ENCODE results near the gene PTPN4.

PTPN4 gene

GRCh38 chr2:119910566-119910965 lies 150.8 kb downstream of the PTPN4 start:
- Histone ChIP-seq H3K27me3 (ENCODE audit: insufficient read depth, low read length) (no peaks in the 10 kb centered on the region), H3K4ac (ENCODE audit: low read depth, low read length) (no peak overlapping the region)
- WGBS (ENCODE audit: extremely low coverage, insufficient coverage, insufficient read length) = no CpG with 5 or more reads among the region's 2 CpGs

GRCh38 chr2:119914266-119914665 lies 154.5 kb downstream of the PTPN4 start:
- Histone ChIP-seq H2BK5ac (ENCODE audit: low read depth, low read length, poor library complexity) (no peak overlapping the region), H3K36me3 (ENCODE audit: control insufficient read depth in 1 of 2, insufficient read depth in 2 of 2, low read length in 2 of 2) (no peaks in the 10 kb centered on the region), H3K27me3 (ENCODE audit: insufficient read depth, low read length) (no peaks in the 10 kb centered on the region), H4K91ac (ENCODE audit: low read depth, low read length) (no peak overlapping the region), H3K23ac (ENCODE audit: low read length) (no peak overlapping the region), H2BK120ac (ENCODE audit: insufficient read depth, low read length, poor library complexity) (no peak overlapping the region), H2BK12ac (ENCODE audit: low read length) (no peak overlapping the region), H3K79me1 (ENCODE audit: low read length) (no peaks in the 10 kb centered on the region), H3K4me1 (ENCODE audit: control insufficient read depth in 1 of 2, insufficient read depth in 2 of 2, low read length in 2 of 2) (no peaks in the 10 kb centered on the region), H3K4ac (ENCODE audit: low read depth, low read length) (no peak overlapping the region), H3K4me2 (ENCODE audit: low read length) (no peak overlapping the region), H3K4me3 (ENCODE audit: low read depth, low read length) (no peak overlapping the region), H2AK5ac (ENCODE audit: low read length) (no peak overlapping the region), H3K79me2 (ENCODE audit: control insufficient read depth, insufficient read depth, low read length, poor library complexity) (no peaks in the 10 kb centered on the region), H3K9ac (ENCODE audit: low read length) (no peak overlapping the region), H2AFZ (ENCODE audit: insufficient read depth, low read length, poor library complexity) (no peak overlapping the region), H3K9me3 (ENCODE audit: insufficient read depth, low read depth, low read length) (no peaks in the 10 kb centered on the region), H4K8ac (ENCODE audit: low read depth, low read length) (no peak overlapping the region), H3K27ac (ENCODE audit: low read depth, low read length) (no peak overlapping the region), H4K12ac (ENCODE audit: low read depth, low read length) (no peak overlapping the region), H3K18ac (ENCODE audit: low read length) (no peak overlapping the region), H3K14ac (ENCODE audit: low read length) (no peak overlapping the region)
- WGBS (ENCODE audit: extremely low coverage, insufficient coverage, insufficient read length) = no CpG with 5 or more reads among the region's 1 CpG
- no peak for DNase-seq

More at GRCh38 chr2:119910566-119910965, 150.8 kb downstream of the PTPN4 start:
- no peak for DNase-seq
- Histone ChIP-seq H3K14ac (ENCODE audit: low read length) (no peak overlapping the region), H2AFZ (ENCODE audit: insufficient read depth, low read length, poor library complexity) (no peak overlapping the region), H3K27ac (ENCODE audit: low read depth, low read length) (no peak overlapping the region), H4K8ac (ENCODE audit: low read depth, low read length) (no peak overlapping the region), H3K4me2 (ENCODE audit: low read length) (no peak overlapping the region), H2BK120ac (ENCODE audit: insufficient read depth, low read length, poor library complexity) (no peak overlapping the region), H3K18ac (ENCODE audit: low read length) (no peak overlapping the region), H2BK12ac (ENCODE audit: low read length) (no peak overlapping the region), H3K79me2 (ENCODE audit: control insufficient read depth, insufficient read depth, low read length, poor library complexity) (no peaks in the 10 kb centered on the region), H3K23ac (ENCODE audit: low read length) (no peak overlapping the region), H4K12ac (ENCODE audit: low read depth, low read length) (no peak overlapping the region), H3K4me1 (ENCODE audit: control insufficient read depth in 1 of 2, insufficient read depth in 2 of 2, low read length in 2 of 2) (no peaks in the 10 kb centered on the region), H3K4me3 (ENCODE audit: low read depth, low read length) (no peak overlapping the region), H4K91ac (ENCODE audit: low read depth, low read length) (no peak overlapping the region), H3K9ac (ENCODE audit: low read length) (no peak overlapping the region), H3K36me3 (ENCODE audit: control insufficient read depth in 1 of 2, insufficient read depth in 2 of 2, low read length in 2 of 2) (no peaks in the 10 kb centered on the region), H2BK5ac (ENCODE audit: low read depth, low read length, poor library complexity) (no peak overlapping the region), H2AK5ac (ENCODE audit: low read length) (no peak overlapping the region), H3K79me1 (ENCODE audit: low read length) (no peaks in the 10 kb centered on the region), H3K9me3 (ENCODE audit: insufficient read depth, low read depth, low read length) (no peaks in the 10 kb centered on the region)

GRCh38 chr2:119921825-119922224 lies 162.1 kb downstream of the PTPN4 start:
- no peaks in the 10 kb centered on the region for H3K36me3 ChIP-seq (ENCODE audit: control insufficient read depth in 1 of 2, insufficient read depth in 2 of 2, low read length in 2 of 2)
- no peak overlapping the region for H3K23ac ChIP-seq (ENCODE audit: low read length)
- H4K91ac ChIP-seq (ENCODE audit: low read depth, low read length) = no peak overlapping the region
- no peak overlapping the region for H2BK12ac ChIP-seq (ENCODE audit: low read length)
- no peak overlapping the region for H3K9ac ChIP-seq (ENCODE audit: low read length)
- no peak overlapping the region for H2BK5ac ChIP-seq (ENCODE audit: low read depth, low read length, poor library complexity)
- no peak overlapping the region for H3K4me3 ChIP-seq (ENCODE audit: low read depth, low read length)
- no peak overlapping the region for H3K18ac ChIP-seq (ENCODE audit: low read length)
- no peak overlapping the region for H3K27ac ChIP-seq (ENCODE audit: low read depth, low read length)
- WGBS (ENCODE audit: extremely low coverage, insufficient coverage, insufficient read length) = no CpG with 5 or more reads among the region's 1 CpG
- no peak overlapping the region for H3K4me2 ChIP-seq (ENCODE audit: low read length)
- no peaks in the 10 kb centered on the region for H3K79me1 ChIP-seq (ENCODE audit: low read length)
- H3K14ac ChIP-seq (ENCODE audit: low read length) = no peak overlapping the region
- no peak overlapping the region for H2AFZ ChIP-seq (ENCODE audit: insufficient read depth, low read length, poor library complexity)
- no peaks in the 10 kb centered on the region for H3K9me3 ChIP-seq (ENCODE audit: insufficient read depth, low read depth, low read length)
- no peaks in the 10 kb centered on the region for H3K4me1 ChIP-seq (ENCODE audit: control insufficient read depth in 1 of 2, insufficient read depth in 2 of 2, low read length in 2 of 2)
- no peaks in the 10 kb centered on the region for H3K27me3 ChIP-seq (ENCODE audit: insufficient read depth, low read length)
- H4K8ac ChIP-seq (ENCODE audit: low read depth, low read length) = no peak overlapping the region
- no peak overlapping the region for H2BK120ac ChIP-seq (ENCODE audit: insufficient read depth, low read length, poor library complexity)
- no peak overlapping the region for H4K12ac ChIP-seq (ENCODE audit: low read depth, low read length)
- no peak for DNase-seq
- H2AK5ac ChIP-seq (ENCODE audit: low read length) = no peak overlapping the region
- no peaks in the 10 kb centered on the region for H3K79me2 ChIP-seq (ENCODE audit: control insufficient read depth, insufficient read depth, low read length, poor library complexity)
- H3K4ac ChIP-seq (ENCODE audit: low read depth, low read length) = no peak overlapping the region

GRCh38 chr2:119922699-119923098 lies 163.0 kb downstream of the PTPN4 start:
- no peaks in the 10 kb centered on the region for H3K79me2 ChIP-seq (ENCODE audit: control insufficient read depth, insufficient read depth, low read length, poor library complexity)
- no peak overlapping the region for H4K8ac ChIP-seq (ENCODE audit: low read depth, low read length)
- no peak overlapping the region for H2BK5ac ChIP-seq (ENCODE audit: low read depth, low read length, poor library complexity)
- H4K91ac ChIP-seq (ENCODE audit: low read depth, low read length) = no peak overlapping the region
- H3K9me3 ChIP-seq (ENCODE audit: insufficient read depth, low read depth, low read length) = no peaks in the 10 kb centered on the region
- H3K4me3 ChIP-seq (ENCODE audit: low read depth, low read length) = no peak overlapping the region
- DNase-seq = no peak
- no peak overlapping the region for H2BK120ac ChIP-seq (ENCODE audit: insufficient read depth, low read length, poor library complexity)
- H3K36me3 ChIP-seq (ENCODE audit: control insufficient read depth in 1 of 2, insufficient read depth in 2 of 2, low read length in 2 of 2) = no peaks in the 10 kb centered on the region
- no peak overlapping the region for H2BK12ac ChIP-seq (ENCODE audit: low read length)
- no peaks in the 10 kb centered on the region for H3K4me1 ChIP-seq (ENCODE audit: control insufficient read depth in 1 of 2, insufficient read depth in 2 of 2, low read length in 2 of 2)
- H2AK5ac ChIP-seq (ENCODE audit: low read length) = no peak overlapping the region
- no peak overlapping the region for H4K12ac ChIP-seq (ENCODE audit: low read depth, low read length)
- H3K23ac ChIP-seq (ENCODE audit: low read length) = no peak overlapping the region
- no peak overlapping the region for H3K4me2 ChIP-seq (ENCODE audit: low read length)
- no peak overlapping the region for H3K14ac ChIP-seq (ENCODE audit: low read length)
- H3K27ac ChIP-seq (ENCODE audit: low read depth, low read length) = no peak overlapping the region
- H2AFZ ChIP-seq (ENCODE audit: insufficient read depth, low read length, poor library complexity) = no peak overlapping the region
- no peak overlapping the region for H3K9ac ChIP-seq (ENCODE audit: low read length)
- H3K4ac ChIP-seq (ENCODE audit: low read depth, low read length) = no peak overlapping the region
- no peaks in the 10 kb centered on the region for H3K79me1 ChIP-seq (ENCODE audit: low read length)
- no peak overlapping the region for H3K18ac ChIP-seq (ENCODE audit: low read length)
- no peaks in the 10 kb centered on the region for H3K27me3 ChIP-seq (ENCODE audit: insufficient read depth, low read length)

Measured in trophoblast cell (in vitro differentiated cells and primary cell).